SJCRH30 (cell line): ENCODE data around the gene CDNF. TPM values are rescaled to one million over a fixed set of nuclear protein-coding genes. Genes with fewer than 3 reads are reported as not detected.
"Not testable (repeated sequence)": the region's sequence is repeated elsewhere in the genome, so short reads cannot be mapped to it uniquely, and the experiment has no call there.

Experiments
- DNase-seq, 2 experiments: peaks; one replicate each; pipeline ENCODE4 v3.0.0-alpha.2; 2015 to 2020
- H3K27ac ChIP-seq: fragments of 250-450 bp; sonication (Bioruptor Pico); 2 replicates; pipeline ENCODE4 v1.5.1; 2020; ENCODE audit warnings: mild to moderate bottlenecking, moderate library complexity
- H3K27me3 ChIP-seq: fragments of 250-450 bp; sonication (Bioruptor Pico); 2 replicates; pipeline ENCODE4 v1.5.1; 2020; ENCODE audit warnings: mild to moderate bottlenecking, moderate library complexity
- H3K36me3 ChIP-seq: fragments of 250-450 bp; sonication (Bioruptor Pico); 2 replicates; pipeline ENCODE4 v1.5.1; 2020; ENCODE audit warnings: mild to moderate bottlenecking, moderate library complexity
- H3K4me1 ChIP-seq: fragments of 250-450 bp; sonication (Bioruptor Pico); 2 replicates; pipeline ENCODE4 v1.5.1; 2020; ENCODE audit warnings: mild to moderate bottlenecking, moderate library complexity
- H3K4me3 ChIP-seq: fragments of 250-450 bp; sonication (Bioruptor Pico); 2 replicates; pipeline ENCODE4 v1.5.1; 2020; ENCODE audit warnings: mild to moderate bottlenecking, moderate library complexity
- H3K9me3 ChIP-seq: fragments of 250-450 bp; sonication (Bioruptor Pico); replicated peaks from 2 replicates; pipeline ENCODE4 v1.5.1; 2020; ENCODE audit warnings: mild to moderate bottlenecking, moderate library complexity
- total RNA-seq: library from RNA; depleted of rRNA; stranded (reverse); fragments of >200 nt; shearing (Covaris generic); gene quantifications from 2 replicates; pipeline ENCODE4 v1.2.3, GENCODE V29; 2014

The CDNF gene
- total RNA-seq, 1 experiment from 2014 or later = not detected

- Histone ChIP-seq H3K9me3 (no peaks in the 10 kb centered on the region), H3K27ac (no peak overlapping the region), H3K36me3 (no peaks in the 10 kb centered on the region), H3K4me1 (no peaks in the 10 kb centered on the region), H3K27me3 (no peaks in the 10 kb centered on the region), H3K4me3 (no peak overlapping the region)
- DNase-seq = no peak
These were observed 16.0 kb downstream of the CDNF start for GRCh38 chr10:14821635-14822375.

GRCh38 chr10:14820775-14821154 lies 17.1 kb downstream of the CDNF start:
- H3K4me1 ChIP-seq = no peaks in the 10 kb centered on the region
- H3K27me3 ChIP-seq = no peaks in the 10 kb centered on the region
- H3K27ac ChIP-seq = no peak overlapping the region
- no peak for DNase-seq
- H3K9me3 ChIP-seq = no peaks in the 10 kb centered on the region
- no peaks in the 10 kb centered on the region for H3K36me3 ChIP-seq
- H3K4me3 ChIP-seq = no peak overlapping the region

GRCh38 chr10:14820010-14820774 lies 17.6 kb downstream of the CDNF start:
- Histone ChIP-seq H3K36me3 (no peaks in the 10 kb centered on the region), H3K9me3 (no peaks in the 10 kb centered on the region), H3K4me3 (no peak overlapping the region), H3K27ac (no peak overlapping the region), H3K4me1 (no peaks in the 10 kb centered on the region), H3K27me3 (no peaks in the 10 kb centered on the region)
- no peak for DNase-seq

DNA sequence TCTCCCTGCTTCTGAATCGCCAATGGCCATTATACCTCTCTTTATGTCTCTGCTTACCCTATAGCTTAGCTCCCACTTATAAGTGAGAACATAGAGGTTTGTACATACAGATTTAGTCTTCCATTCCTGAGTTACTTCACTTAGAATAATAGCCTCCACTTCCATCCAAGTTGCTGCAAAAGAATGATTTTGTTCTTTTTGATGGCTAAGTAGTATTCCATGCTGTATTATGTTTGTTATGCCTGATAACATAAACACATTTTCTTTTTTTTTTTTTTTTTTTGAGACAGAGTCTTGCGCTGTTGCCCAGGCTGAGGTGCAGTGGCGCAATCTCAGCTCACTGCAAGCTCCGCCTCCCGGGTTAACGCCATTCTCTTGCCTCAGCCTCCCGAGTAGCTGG lies 21.1 kb downstream of the CDNF start:
- DNase-seq, H3K4me3 ChIP-seq, H3K36me3 ChIP-seq, H3K27me3 ChIP-seq, H3K9me3 ChIP-seq, H3K27ac ChIP-seq, H3K4me1 ChIP-seq: not testable (repeated sequence)

- DNase-seq = no peak
- Histone ChIP-seq H3K36me3 (no peaks in the 10 kb centered on the region), H3K9me3 (no peaks in the 10 kb centered on the region), H3K4me1 (no peaks in the 10 kb centered on the region), H3K27me3 (no peaks in the 10 kb centered on the region), H3K4me3 (no peak overlapping the region), H3K27ac (no peak overlapping the region)
These were observed 22.2 kb downstream of the CDNF start for GRCh38 chr10:14815681-14816080.

DNA sequence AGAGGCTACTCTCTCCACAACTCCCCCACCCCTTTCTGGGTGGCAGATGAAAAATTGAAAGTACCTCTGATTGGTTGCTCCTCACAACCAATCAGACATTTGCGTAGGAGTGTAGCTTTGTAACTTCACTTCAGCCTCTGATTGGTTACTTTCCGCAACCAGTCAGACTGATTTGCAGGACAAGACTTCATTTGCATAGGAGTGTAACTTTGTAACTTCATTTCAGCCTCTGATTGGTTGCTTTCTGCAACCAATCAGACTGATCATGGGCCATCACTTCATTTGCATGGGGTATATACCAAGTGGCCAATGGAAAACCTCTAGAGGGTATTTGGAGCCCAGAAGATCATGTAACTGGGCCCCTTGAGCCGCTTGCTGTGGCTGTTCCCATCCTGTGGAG lies 25.6 kb downstream of the CDNF start:
- no peak overlapping the region for H3K4me3 ChIP-seq
- H3K36me3 ChIP-seq = no peaks in the 10 kb centered on the region
- H3K27ac ChIP-seq = no peak overlapping the region
- H3K4me1 ChIP-seq = no peaks in the 10 kb centered on the region
- no peaks in the 10 kb centered on the region for H3K27me3 ChIP-seq
- H3K9me3 ChIP-seq = no peaks in the 10 kb centered on the region
- peak; percentile 17 to 50 for DNase-seq

GRCh38 chr10:14810969-14811953 lies 26.6 kb downstream of the CDNF start:
- DNase-seq = no peak

DNA sequence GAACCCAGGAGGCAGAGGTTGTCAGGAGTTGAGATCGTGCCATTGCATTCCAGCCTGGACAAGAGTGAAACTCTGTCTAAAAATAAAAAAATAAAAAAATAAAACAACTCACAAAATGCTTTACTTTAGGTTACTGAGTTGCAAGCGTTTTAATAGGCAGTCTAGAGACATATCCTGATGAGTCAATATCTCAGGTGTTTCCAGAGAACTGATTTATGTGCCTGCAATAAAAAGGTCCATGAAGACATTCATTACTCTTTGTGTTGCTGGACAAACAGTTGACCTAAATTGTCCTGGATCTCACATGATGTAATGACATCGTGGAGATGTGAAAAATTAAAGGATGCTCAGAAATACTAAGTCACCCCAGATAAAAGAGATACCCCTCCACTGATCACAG lies 31.5 kb downstream of the CDNF start:
- Histone ChIP-seq H3K27ac (no peak overlapping the region), H3K9me3 (no peaks in the 10 kb centered on the region), H3K4me1 (no peaks in the 10 kb centered on the region), H3K36me3 (no peaks in the 10 kb centered on the region), H3K27me3 (no peaks in the 10 kb centered on the region), H3K4me3 (no peak overlapping the region)
- DNase-seq = no peak

More at GRCh38 chr10:14810969-14811953, 26.6 kb downstream of the CDNF start:
- Histone ChIP-seq H3K9me3 (no peaks in the 10 kb centered on the region), H3K4me1 (no peaks in the 10 kb centered on the region), H3K4me3 (no peak overlapping the region), H3K27me3 (no peaks in the 10 kb centered on the region), H3K27ac (no peak overlapping the region), H3K36me3 (no peaks in the 10 kb centered on the region)

GRCh38 chr10:14803827-14804226 lies 34.0 kb downstream of the CDNF start:
- no peaks in the 10 kb centered on the region for H3K4me1 ChIP-seq
- no peaks in the 10 kb centered on the region for H3K9me3 ChIP-seq
- H3K27ac ChIP-seq = no peak overlapping the region
- H3K27me3 ChIP-seq = no peaks in the 10 kb centered on the region
- no peak overlapping the region for H3K4me3 ChIP-seq
- H3K36me3 ChIP-seq = no peaks in the 10 kb centered on the region
- no peak for DNase-seq

- Histone ChIP-seq H3K4me3 (no peak overlapping the region), H3K4me1 (no peaks in the 10 kb centered on the region), H3K27me3 (no peaks in the 10 kb centered on the region), H3K36me3 (no peaks in the 10 kb centered on the region), H3K27ac (no peak overlapping the region), H3K9me3 (no peaks in the 10 kb centered on the region)
- peak in 1 of 2 experiments; percentile 4 for DNase-seq
These were observed 36.1 kb downstream of the CDNF start for GRCh38 chr10:14801723-14802122.

GRCh38 chr10:14800397-14800796 lies 37.4 kb downstream of the CDNF start:
- no peak overlapping the region for H3K4me3 ChIP-seq
- H3K36me3 ChIP-seq = no peaks in the 10 kb centered on the region
- no peaks in the 10 kb centered on the region for H3K27me3 ChIP-seq
- no peak overlapping the region for H3K27ac ChIP-seq
- H3K4me1 ChIP-seq = no peaks in the 10 kb centered on the region
- DNase-seq = no peak
- no peaks in the 10 kb centered on the region for H3K9me3 ChIP-seq

DNA sequence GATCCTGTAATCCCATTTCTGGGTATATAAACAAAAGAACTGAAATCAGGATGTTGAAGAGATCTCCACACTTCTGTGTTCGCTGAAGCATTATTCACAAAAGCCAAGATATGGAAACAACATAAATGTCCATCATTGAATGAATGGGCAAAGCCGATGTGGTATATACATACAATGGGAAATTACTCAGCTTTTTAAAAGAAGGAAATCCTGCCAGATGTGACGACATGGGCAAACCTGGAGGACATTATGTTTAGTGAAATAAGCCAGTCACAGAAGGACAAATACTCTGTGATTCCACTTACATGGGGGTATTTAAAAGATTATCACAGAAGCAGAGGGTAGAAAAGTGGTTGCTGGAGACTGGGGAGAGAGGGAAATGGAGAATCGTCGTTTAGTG lies 39.2 kb downstream of the CDNF start:
- H3K4me1 ChIP-seq = no peaks in the 10 kb centered on the region
- H3K4me3 ChIP-seq = no peak overlapping the region

DNA sequence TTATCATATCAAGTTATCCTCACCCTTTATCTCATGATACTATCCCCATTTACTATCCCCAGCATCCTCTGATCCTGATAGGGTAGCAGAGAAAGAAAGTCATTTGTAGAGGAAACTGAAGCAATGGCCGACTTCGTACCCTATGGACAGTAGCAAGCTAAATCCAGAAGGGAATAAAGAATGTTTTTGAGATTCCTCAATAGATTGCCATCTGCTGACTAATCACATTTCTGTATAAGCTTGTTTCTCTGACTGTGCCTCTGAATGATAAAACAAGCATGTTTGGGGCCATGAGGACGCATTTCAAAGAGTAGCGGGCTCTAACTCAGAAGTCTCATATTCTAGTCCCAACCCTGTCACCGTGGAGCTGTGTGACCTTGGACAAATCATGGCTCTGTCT lies 49.9 kb downstream of the CDNF start:
- H3K27me3 ChIP-seq = no peaks in the 10 kb centered on the region
- no peak overlapping the region for H3K4me3 ChIP-seq
- H3K27ac ChIP-seq = no peak overlapping the region
- no peaks in the 10 kb centered on the region for H3K4me1 ChIP-seq
- H3K9me3 ChIP-seq = no peaks in the 10 kb centered on the region
- DNase-seq = no peak
- H3K36me3 ChIP-seq = no peaks in the 10 kb centered on the region

More for the DNA sequence above, 39.2 kb downstream of the CDNF start:
- no peak overlapping the region for H3K27ac ChIP-seq
- H3K36me3 ChIP-seq = no peaks in the 10 kb centered on the region
- no peak for DNase-seq
- no peaks in the 10 kb centered on the region for H3K27me3 ChIP-seq
- H3K9me3 ChIP-seq = no peaks in the 10 kb centered on the region

GRCh38 chr10:14784459-14785055 lies 53.3 kb downstream of the CDNF start:
- no peaks in the 10 kb centered on the region for H3K27me3 ChIP-seq
- H3K9me3 ChIP-seq = no peaks in the 10 kb centered on the region
- no peak for DNase-seq
- no peak overlapping the region for H3K4me3 ChIP-seq
- H3K27ac ChIP-seq = no peak overlapping the region
- no peaks in the 10 kb centered on the region for H3K36me3 ChIP-seq
- no peaks in the 10 kb centered on the region for H3K4me1 ChIP-seq
